BJ (cell line): ENCODE data around the gene ALG12. TPM values are rescaled to one million over a fixed set of nuclear protein-coding genes. Genes with fewer than 3 reads are reported as not detected.

ENCODE experiments used
- CTCF ChIA-PET: fragments of 350-600 bp; formaldehyde crosslinking; extraction: SDS; loops from one replicate; lab custom pipeline; 2021; ENCODE audit warnings: antibody characterized with exemption, inconsistent platforms; lab: Yijun Ruan, JAX
- POLR2A ChIA-PET: fragments of 300-600 bp; sonication (Branson Sonifier 250); formaldehyde crosslinking; extraction: SDS; loops from one replicate; lab custom pipeline; 2021; ENCODE audit warnings: antibody characterized with exemption; lab: Charles Lee
- DNase-seq: peaks from one replicate; pipeline ENCODE4 v3.0.0-alpha.2; 2011; ENCODE audit warnings: low read depth
- H3K27me3 ChIP-seq: 2 replicates; pipeline ENCODE4 v1.6.0; 2011; ENCODE audit warnings: low read length; ENCODE audit not compliant: control insufficient read depth, insufficient read depth
- H3K36me3 ChIP-seq: 2 replicates; pipeline ENCODE4 v1.5.1; 2011; ENCODE audit warnings: low read length; ENCODE audit not compliant: control insufficient read depth, insufficient read depth
- H3K4me3 ChIP-seq: 2 replicates; pipeline ENCODE4 v1.5.1; 2011; ENCODE audit warnings: low read depth, mild to moderate bottlenecking, control low read depth, low read length
- CTCF ChIP-seq: IDR thresholded peaks from 2 replicates; pipeline ENCODE4 v1.5.1; 2011; ENCODE audit warnings: low read depth, mild to moderate bottlenecking, control low read depth, inconsistent platforms, low read length, moderate library complexity; ENCODE audit not compliant: insufficient read depth
- polyA plus RNA-seq: library from polyadenylated mRNA; depleted of rRNA; stranded (reverse); fragments of >200 nt; gene quantifications from 2 replicates; pipeline ENCODE4 v1.2.3, GENCODE V29; 2011; rRNA removed
- small RNA-seq: library from RNA; depleted of rRNA; stranded (forward); fragments of <200 nt; gene quantifications from one replicate; pipeline ENCODE3, GENCODE V24; 2012; ENCODE audit warnings: low replicate concordance, low read depth; ENCODE audit not compliant: insufficient read length

Gene ALG12
- polyA plus RNA-seq, 1 experiment, result 7.9 TPM

- TF ChIP-seq CTCF, result no peak
- no peaks in the 10 kb centered on the region for H3K36me3 ChIP-seq
- DNase-seq, result no peak
- ChIA-PET POLR2A (no interaction called here), CTCF (no interaction called here)
- no peak overlapping the region for H3K4me3 ChIP-seq
- peaks cover 20% of the 10 kb centered on the region for H3K27me3 ChIP-seq
Measured at GRCh38 chr22:49850959-49851802, 67.1 kb downstream of the ALG12 start.

Small RNAs within 50 kb of the gene (small RNA-seq; reads per million reads assigned to genes)
- not detected for gene MIR6821

Other genes starting within 250 kb of the ALG12 start
- 3.1 and 4.6 TPM in 2 replicates for gene BRD1, start 90.6 kb downstream of the ALG12 start, polyA plus RNA-seq
- gene ZBED4, start 64.6 kb downstream of the ALG12 start, polyA plus RNA-seq, result 3.6 and 4.5 TPM in 2 replicates
- gene CRELD2, start 196 bp upstream of the ALG12 start, polyA plus RNA-seq, result 41.0 and 54.1 TPM in 2 replicates
- 5.8 and 8.3 TPM in 2 replicates for gene PIM3, start 42.3 kb upstream of the ALG12 start, polyA plus RNA-seq
- not detected in 2 replicates for gene IL17REL, start 94.3 kb upstream of the ALG12 start, polyA plus RNA-seq
- gene TTLL8, start 139.9 kb upstream of the ALG12 start, polyA plus RNA-seq, result not detected in 2 replicates
- gene MLC1, start 167.0 kb upstream of the ALG12 start, polyA plus RNA-seq, result 0.10 and 0.15 TPM in 2 replicates
- gene MOV10L1, start 171.6 kb upstream of the ALG12 start, polyA plus RNA-seq, result 5.8 and 6.6 TPM in 2 replicates